Measurements from ENCODE around the gene SNTG2.

DNA sequence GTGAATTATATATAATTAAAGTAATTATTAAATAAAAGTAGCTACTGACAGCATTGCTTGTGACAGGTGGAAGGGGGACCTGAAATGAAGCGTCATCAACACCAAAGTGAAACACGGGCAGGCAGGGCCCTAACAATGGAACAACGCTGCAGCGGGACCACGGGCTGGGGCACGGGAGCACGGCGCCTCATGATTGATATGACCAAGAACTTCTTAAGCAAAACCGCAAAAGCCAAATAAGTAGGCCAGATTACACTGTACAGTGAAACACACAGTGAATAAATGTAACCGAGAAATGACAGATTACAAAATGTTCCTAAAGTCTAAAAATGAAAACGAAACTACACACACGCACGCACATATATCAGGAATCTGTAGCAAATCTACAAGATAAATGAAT lies 81.4 kb downstream of the SNTG2 start:
- TF ChIP-seq, protein P1, sequence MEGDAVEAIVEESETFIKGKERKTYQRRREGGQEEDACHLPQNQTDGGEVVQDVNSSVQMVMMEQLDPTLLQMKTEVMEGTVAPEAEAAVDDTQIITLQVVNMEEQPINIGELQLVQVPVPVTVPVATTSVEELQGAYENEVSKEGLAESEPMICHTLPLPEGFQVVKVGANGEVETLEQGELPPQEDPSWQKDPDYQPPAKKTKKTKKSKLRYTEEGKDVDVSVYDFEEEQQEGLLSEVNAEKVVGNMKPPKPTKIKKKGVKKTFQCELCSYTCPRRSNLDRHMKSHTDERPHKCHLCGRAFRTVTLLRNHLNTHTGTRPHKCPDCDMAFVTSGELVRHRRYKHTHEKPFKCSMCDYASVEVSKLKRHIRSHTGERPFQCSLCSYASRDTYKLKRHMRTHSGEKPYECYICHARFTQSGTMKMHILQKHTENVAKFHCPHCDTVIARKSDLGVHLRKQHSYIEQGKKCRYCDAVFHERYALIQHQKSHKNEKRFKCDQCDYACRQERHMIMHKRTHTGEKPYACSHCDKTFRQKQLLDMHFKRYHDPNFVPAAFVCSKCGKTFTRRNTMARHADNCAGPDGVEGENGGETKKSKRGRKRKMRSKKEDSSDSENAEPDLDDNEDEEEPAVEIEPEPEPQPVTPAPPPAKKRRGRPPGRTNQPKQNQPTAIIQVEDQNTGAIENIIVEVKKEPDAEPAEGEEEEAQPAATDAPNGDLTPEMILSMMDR (IDR thresholded peaks at IDR 0.05; ENCODE audit: low read depth, low read length, missing input control), result no peak
- TF ChIP-seq HNF4A (conservative IDR thresholded peaks at IDR 0.05) (no peak), EGR1 (IDR thresholded peaks at IDR 0.05; ENCODE audit: low read depth in 2 of 2) (no peak), GABPA (IDR thresholded peaks at IDR 0.05 in 1 of 2, conservative IDR thresholded peaks at IDR 0.05 in 1 of 2) (no peak), FOXA1 (IDR thresholded peaks at IDR 0.05) (no peak), TAF1 (conservative IDR thresholded peaks at IDR 0.05) (no peak), RXRA (IDR thresholded peaks at IDR 0.05) (no peak), JUND (IDR thresholded peaks at IDR 0.05) (no peak), RAD21 (IDR thresholded peaks at IDR 0.05) (no peak)
- TF ChIP-seq, protein P2, sequence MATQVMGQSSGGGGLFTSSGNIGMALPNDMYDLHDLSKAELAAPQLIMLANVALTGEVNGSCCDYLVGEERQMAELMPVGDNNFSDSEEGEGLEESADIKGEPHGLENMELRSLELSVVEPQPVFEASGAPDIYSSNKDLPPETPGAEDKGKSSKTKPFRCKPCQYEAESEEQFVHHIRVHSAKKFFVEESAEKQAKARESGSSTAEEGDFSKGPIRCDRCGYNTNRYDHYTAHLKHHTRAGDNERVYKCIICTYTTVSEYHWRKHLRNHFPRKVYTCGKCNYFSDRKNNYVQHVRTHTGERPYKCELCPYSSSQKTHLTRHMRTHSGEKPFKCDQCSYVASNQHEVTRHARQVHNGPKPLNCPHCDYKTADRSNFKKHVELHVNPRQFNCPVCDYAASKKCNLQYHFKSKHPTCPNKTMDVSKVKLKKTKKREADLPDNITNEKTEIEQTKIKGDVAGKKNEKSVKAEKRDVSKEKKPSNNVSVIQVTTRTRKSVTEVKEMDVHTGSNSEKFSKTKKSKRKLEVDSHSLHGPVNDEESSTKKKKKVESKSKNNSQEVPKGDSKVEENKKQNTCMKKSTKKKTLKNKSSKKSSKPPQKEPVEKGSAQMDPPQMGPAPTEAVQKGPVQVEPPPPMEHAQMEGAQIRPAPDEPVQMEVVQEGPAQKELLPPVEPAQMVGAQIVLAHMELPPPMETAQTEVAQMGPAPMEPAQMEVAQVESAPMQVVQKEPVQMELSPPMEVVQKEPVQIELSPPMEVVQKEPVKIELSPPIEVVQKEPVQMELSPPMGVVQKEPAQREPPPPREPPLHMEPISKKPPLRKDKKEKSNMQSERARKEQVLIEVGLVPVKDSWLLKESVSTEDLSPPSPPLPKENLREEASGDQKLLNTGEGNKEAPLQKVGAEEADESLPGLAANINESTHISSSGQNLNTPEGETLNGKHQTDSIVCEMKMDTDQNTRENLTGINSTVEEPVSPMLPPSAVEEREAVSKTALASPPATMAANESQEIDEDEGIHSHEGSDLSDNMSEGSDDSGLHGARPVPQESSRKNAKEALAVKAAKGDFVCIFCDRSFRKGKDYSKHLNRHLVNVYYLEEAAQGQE (IDR thresholded peaks at IDR 0.05), result no peak
- TF ChIP-seq, protein P3, sequence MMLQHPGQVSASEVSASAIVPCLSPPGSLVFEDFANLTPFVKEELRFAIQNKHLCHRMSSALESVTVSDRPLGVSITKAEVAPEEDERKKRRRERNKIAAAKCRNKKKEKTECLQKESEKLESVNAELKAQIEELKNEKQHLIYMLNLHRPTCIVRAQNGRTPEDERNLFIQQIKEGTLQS (IDR thresholded peaks at IDR 0.05), result no peak
- TF ChIP-seq, protein P4, sequence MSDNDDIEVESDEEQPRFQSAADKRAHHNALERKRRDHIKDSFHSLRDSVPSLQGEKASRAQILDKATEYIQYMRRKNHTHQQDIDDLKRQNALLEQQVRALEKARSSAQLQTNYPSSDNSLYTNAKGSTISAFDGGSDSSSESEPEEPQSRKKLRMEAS (IDR thresholded peaks at IDR 0.05), result no peak
